ENCODE results near the gene HS1BP3. TPM values are rescaled to one million over a fixed set of nuclear protein-coding genes. Genes with fewer than 3 reads are reported as not detected.

Gene HS1BP3
- total and polyA plus RNA-seq, 2 of the 13 experiments (the other 11 are each of a cell fraction or from before 2014, with no cell fraction given) = 15.2 to 22.0 TPM

DNA sequence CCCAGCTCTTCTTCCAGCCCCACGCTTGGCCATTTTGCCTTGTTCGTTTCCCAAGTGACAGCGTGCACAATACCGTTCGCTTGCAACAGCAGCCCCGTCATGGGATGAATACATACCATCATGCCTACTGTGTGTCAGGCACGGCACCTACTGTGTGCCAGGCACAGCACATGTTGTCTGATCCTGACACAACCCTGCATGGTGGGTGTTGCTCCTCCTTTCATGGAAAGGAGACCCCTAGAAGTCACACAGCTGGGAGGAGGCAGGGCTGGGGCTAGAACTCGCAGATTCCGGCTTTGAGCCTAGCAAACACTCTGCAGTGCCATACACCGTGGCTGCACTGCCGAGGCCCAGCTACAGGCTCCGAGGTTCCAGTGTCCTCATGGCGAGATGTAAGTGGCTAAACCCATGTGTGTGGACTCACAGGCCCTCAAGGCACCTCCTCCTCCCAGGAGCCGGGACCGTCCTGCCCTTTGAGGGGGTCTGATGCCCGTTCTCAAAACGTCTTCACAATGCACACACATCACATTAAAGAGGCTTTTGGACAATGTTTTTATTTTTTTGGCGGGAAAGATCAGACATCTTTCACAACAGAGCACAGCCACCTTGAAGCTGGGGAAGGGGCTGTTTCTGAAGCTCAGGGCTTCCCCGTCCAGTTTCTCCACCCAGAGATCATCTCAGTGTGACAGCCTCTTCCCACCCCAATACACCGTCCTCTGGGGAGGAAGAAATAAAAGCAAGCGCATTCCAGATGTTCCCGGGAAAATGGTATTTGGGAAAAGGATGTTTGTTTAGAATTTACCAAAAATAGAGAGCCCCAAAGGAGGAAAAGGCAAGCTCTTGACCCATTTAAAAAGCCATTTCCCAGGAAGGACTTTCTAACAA lies 64.9 kb downstream of the HS1BP3 start (continued):
- TF ChIP-seq, protein P1, sequence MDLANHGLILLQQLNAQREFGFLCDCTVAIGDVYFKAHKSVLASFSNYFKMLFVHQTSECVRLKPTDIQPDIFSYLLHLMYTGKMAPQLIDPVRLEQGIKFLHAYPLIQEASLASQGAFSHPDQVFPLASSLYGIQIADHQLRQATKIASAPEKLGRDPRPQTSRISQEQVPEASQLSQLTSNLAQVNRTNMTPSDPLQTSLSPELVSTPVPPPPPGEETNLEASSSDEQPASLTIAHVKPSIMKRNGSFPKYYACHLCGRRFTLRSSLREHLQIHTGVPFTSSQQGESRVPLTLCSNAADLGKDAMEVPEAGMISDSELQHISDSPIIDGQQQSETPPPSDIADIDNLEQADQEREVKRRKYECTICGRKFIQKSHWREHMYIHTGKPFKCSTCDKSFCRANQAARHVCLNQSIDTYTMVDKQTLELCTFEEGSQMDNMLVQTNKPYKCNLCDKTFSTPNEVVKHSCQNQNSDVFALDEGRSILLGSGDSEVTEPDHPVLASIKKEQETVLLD (CRISPR knock-in tag; IDR thresholded peaks at IDR 0.05; ENCODE audit: low read depth) = no peak
- TF ChIP-seq ZNF598 (CRISPR knock-in tag; IDR thresholded peaks at IDR 0.05; ENCODE audit: borderline replicate concordance) = no peak; the same call in 1 of the 2 replicates
- TF ChIP-seq ZC3H4 (CRISPR knock-in tag; IDR thresholded peaks at IDR 0.05; ENCODE audit: borderline replicate concordance) = no peak; the same call in none of the 2 replicates
- TF ChIP-seq ELF1 (CRISPR knock-in tag; IDR thresholded peaks at IDR 0.05) = no peak
- 0 out of 2 replicates have a peak, but pooled peaks have one; percentile 49 for TF ChIP-seq HNRNPL (IDR thresholded peaks at IDR 0.05; ENCODE audit: low read depth, low read length)
- TF ChIP-seq, protein P2, sequence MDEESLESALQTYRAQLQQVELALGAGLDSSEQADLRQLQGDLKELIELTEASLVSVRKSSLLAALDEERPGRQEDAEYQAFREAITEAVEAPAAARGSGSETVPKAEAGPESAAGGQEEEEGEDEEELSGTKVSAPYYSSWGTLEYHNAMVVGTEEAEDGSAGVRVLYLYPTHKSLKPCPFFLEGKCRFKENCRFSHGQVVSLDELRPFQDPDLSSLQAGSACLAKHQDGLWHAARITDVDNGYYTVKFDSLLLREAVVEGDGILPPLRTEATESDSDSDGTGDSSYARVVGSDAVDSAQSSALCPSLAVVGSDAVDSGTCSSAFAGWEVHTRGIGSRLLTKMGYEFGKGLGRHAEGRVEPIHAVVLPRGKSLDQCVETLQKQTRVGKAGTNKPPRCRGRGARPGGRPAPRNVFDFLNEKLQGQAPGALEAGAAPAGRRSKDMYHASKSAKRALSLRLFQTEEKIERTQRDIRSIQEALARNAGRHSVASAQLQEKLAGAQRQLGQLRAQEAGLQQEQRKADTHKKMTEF (CRISPR knock-in tag; IDR thresholded peaks at IDR 0.05) = no peak; the same call in 1 of the 2 replicates
- TF ChIP-seq IRX3 (CRISPR knock-in tag; IDR thresholded peaks at IDR 0.05; ENCODE audit: borderline replicate concordance, low read depth) = no peak
- TF ChIP-seq, protein P3, sequence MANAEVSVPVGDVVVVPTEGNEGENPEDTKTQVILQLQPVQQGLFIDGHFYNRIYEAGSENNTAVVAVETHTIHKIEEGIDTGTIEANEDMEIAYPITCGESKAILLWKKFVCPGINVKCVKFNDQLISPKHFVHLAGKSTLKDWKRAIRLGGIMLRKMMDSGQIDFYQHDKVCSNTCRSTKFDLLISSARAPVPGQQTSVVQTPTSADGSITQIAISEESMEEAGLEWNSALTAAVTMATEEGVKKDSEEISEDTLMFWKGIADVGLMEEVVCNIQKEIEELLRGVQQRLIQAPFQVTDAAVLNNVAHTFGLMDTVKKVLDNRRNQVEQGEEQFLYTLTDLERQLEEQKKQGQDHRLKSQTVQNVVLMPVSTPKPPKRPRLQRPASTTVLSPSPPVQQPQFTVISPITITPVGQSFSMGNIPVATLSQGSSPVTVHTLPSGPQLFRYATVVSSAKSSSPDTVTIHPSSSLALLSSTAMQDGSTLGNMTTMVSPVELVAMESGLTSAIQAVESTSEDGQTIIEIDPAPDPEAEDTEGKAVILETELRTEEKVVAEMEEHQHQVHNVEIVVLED (CRISPR knock-in tag; IDR thresholded peaks at IDR 0.05; ENCODE audit: borderline replicate concordance) = no peak
- TF ChIP-seq ZNF17 (CRISPR knock-in tag; IDR thresholded peaks at IDR 0.05) = no peak
- TF ChIP-seq RBFOX2 (IDR thresholded peaks at IDR 0.05; ENCODE audit: low read depth, low read length) = peak; percentile 53
- no peak for TF ChIP-seq ZNF569 (CRISPR knock-in tag; IDR thresholded peaks at IDR 0.05; ENCODE audit: borderline replicate concordance)
- TF ChIP-seq KLF12 (CRISPR knock-in tag; IDR thresholded peaks at IDR 0.05; ENCODE audit: borderline replicate concordance) = no peak
- peak; percentile 89 for TF ChIP-seq ZNF891 (CRISPR knock-in tag; IDR thresholded peaks at IDR 0.05)
- TF ChIP-seq, protein P4, sequence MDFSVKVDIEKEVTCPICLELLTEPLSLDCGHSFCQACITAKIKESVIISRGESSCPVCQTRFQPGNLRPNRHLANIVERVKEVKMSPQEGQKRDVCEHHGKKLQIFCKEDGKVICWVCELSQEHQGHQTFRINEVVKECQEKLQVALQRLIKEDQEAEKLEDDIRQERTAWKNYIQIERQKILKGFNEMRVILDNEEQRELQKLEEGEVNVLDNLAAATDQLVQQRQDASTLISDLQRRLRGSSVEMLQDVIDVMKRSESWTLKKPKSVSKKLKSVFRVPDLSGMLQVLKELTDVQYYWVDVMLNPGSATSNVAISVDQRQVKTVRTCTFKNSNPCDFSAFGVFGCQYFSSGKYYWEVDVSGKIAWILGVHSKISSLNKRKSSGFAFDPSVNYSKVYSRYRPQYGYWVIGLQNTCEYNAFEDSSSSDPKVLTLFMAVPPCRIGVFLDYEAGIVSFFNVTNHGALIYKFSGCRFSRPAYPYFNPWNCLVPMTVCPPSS (IDR thresholded peaks at IDR 0.05) = no peak
- no peak for TF ChIP-seq ZNF264 (CRISPR knock-in tag; IDR thresholded peaks at IDR 0.05)
- TF ChIP-seq RBM22 (optimal IDR thresholded peaks at IDR 0.05; ENCODE audit: low read length) = peak; percentile 18
- TF ChIP-seq CREB1 (IDR thresholded peaks at IDR 0.05) = no peak
- no peak for TF ChIP-seq CREB1 (CRISPR knock-in tag; IDR thresholded peaks at IDR 0.05)
- no peak for TF ChIP-seq PCBP1 (IDR thresholded peaks at IDR 0.05; ENCODE audit: borderline replicate concordance, low read depth, low read length)
- TF ChIP-seq, protein P5, sequence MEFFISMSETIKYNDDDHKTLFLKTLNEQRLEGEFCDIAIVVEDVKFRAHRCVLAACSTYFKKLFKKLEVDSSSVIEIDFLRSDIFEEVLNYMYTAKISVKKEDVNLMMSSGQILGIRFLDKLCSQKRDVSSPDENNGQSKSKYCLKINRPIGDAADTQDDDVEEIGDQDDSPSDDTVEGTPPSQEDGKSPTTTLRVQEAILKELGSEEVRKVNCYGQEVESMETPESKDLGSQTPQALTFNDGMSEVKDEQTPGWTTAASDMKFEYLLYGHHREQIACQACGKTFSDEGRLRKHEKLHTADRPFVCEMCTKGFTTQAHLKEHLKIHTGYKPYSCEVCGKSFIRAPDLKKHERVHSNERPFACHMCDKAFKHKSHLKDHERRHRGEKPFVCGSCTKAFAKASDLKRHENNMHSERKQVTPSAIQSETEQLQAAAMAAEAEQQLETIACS (CRISPR knock-in tag; IDR thresholded peaks at IDR 0.05) = no peak
- no peak for TF ChIP-seq GPN1 (CRISPR knock-in tag; IDR thresholded peaks at IDR 0.05; ENCODE audit: borderline replicate concordance)

All from HepG2 (cell line).